PFSK-1 (cell line): Measurements from ENCODE around the gene PRDM16.

ENCODE experiments used
- FOXP2 ChIP-seq: optimal IDR thresholded peaks from 2 replicates; pipeline ENCODE3; 2011; ENCODE audit warnings: borderline replicate concordance, control low read depth, inconsistent platforms; ENCODE audit not compliant: insufficient read depth; ENCODE audit errors: extremely low read length, extremely low read depth
- POLR2AphosphoS5 ChIP-seq: IDR thresholded peaks from 2 replicates; pipeline ENCODE4 v1.6.1; 2012; ENCODE audit warnings: low read depth, mild to moderate bottlenecking, control low read depth, low read length, moderate library complexity
- REST ChIP-seq, 2 experiments: IDR thresholded peaks; 2 replicates each; pipeline versions ENCODE4 v1.6.1 to v1.8.0; 2011 to 2012; ENCODE audit warnings: low read depth in 2 of 2, low read length in 2 of 2, control low read depth in 1 of 2, inconsistent platforms in 1 of 2, mild to moderate bottlenecking in 1 of 2, moderate library complexity in 1 of 2; ENCODE audit not compliant: insufficient read depth in 1 of 2
- SIN3A ChIP-seq: IDR thresholded peaks from 2 replicates; pipeline ENCODE4 v1.6.1; 2012; ENCODE audit warnings: mild to moderate bottlenecking, low read length, moderate library complexity, borderline replicate concordance; ENCODE audit not compliant: insufficient read depth
- TAF1 ChIP-seq: IDR thresholded peaks from 2 replicates; pipeline ENCODE4 v1.6.1; 2012; ENCODE audit warnings: low read length, control low read depth, borderline replicate concordance; ENCODE audit not compliant: insufficient read depth

PRDM16 gene

GRCh38 chr1:3196577-3197245, 127.7 kb downstream of the PRDM16 start:
- no peak for TF ChIP-seq REST (IDR thresholded peaks at IDR 0.05; ENCODE audit: insufficient read depth in 1 of 2, low read depth in 2 of 2, low read length in 2 of 2)
- no peak for TF ChIP-seq TAF1
- no peak for TF ChIP-seq SIN3A
- no peak for TF ChIP-seq POLR2AphosphoS5
- no peak for TF ChIP-seq FOXP2

GRCh38 chr1:3197781-3198316, 128.8 kb downstream of the PRDM16 start:
- TF ChIP-seq TAF1 (no peak), FOXP2 (no peak), REST (IDR thresholded peaks at IDR 0.05; ENCODE audit: insufficient read depth in 1 of 2, low read depth in 2 of 2, low read length in 2 of 2) (no peak)

- TF ChIP-seq POLR2AphosphoS5 (no peak), FOXP2 (no peak), SIN3A (no peak), REST (IDR thresholded peaks at IDR 0.05; ENCODE audit: insufficient read depth in 1 of 2, low read depth in 2 of 2, low read length in 2 of 2) (no peak), TAF1 (no peak)
These were observed 129.6 kb downstream of the PRDM16 start for GRCh38 chr1:3198371-3199271.

- no peak for TF ChIP-seq REST (IDR thresholded peaks at IDR 0.05; ENCODE audit: insufficient read depth in 1 of 2, low read depth in 2 of 2, low read length in 2 of 2)
- TF ChIP-seq FOXP2: no peak
- TF ChIP-seq SIN3A: no peak
- no peak for TF ChIP-seq POLR2AphosphoS5
- TF ChIP-seq TAF1: no peak
These were observed 135.7 kb downstream of the PRDM16 start for GRCh38 chr1:3204725-3205124.
